GM23248 (cell line): ENCODE data around the gene PIGO. TPM values are rescaled to one million over a fixed set of nuclear protein-coding genes. Genes with fewer than 3 reads are reported as not detected.

Experiments
- DNase-seq: peaks from one replicate; pipeline ENCODE4 v3.0.0-alpha.2; 2015
- H2AFZ ChIP-seq: fragments of 200-600 bp; sonication (generic); 2 replicates; pipeline ENCODE4 v1.6.1; 2016; ENCODE audit warnings: antibody characterized with exemption
- H3F3A ChIP-seq: fragments of 200-600 bp; sonication (generic); 2 replicates; pipeline ENCODE4 v1.6.1; 2016; ENCODE audit warnings: mild to moderate bottlenecking, antibody characterized with exemption, mixed run types; ENCODE audit not compliant: insufficient read depth
- H3K27ac ChIP-seq: fragments of 200-600 bp; sonication (generic); 2 replicates; pipeline ENCODE4 v1.5.1; 2016; ENCODE audit warnings: mild to moderate bottlenecking
- H3K27me3 ChIP-seq: fragments of 200-600 bp; sonication (generic); replicated peaks from 2 replicates; pipeline ENCODE4 v1.6.1; 2016; ENCODE audit warnings: mild to moderate bottlenecking; ENCODE audit not compliant: insufficient read depth
- H3K36me3 ChIP-seq: fragments of 200-600 bp; sonication (generic); 2 replicates; pipeline ENCODE4 v1.6.1; 2016; ENCODE audit warnings: low read depth, mild to moderate bottlenecking
- H3K4me1 ChIP-seq: fragments of 200-600 bp; sonication (generic); 2 replicates; pipeline ENCODE4 v1.6.1; 2016; ENCODE audit warnings: mild to moderate bottlenecking; ENCODE audit not compliant: insufficient read depth
- H3K4me2 ChIP-seq: fragments of 200-600 bp; sonication (generic); one replicate; pipeline ENCODE4 v1.6.1; 2016; ENCODE audit warnings: mild to moderate bottlenecking; ENCODE audit not compliant: unreplicated experiment
- H3K4me3 ChIP-seq: fragments of 200-600 bp; sonication (generic); 2 replicates; pipeline ENCODE4 v1.5.1; 2016; ENCODE audit warnings: mild to moderate bottlenecking
- H3K79me2 ChIP-seq: fragments of 200-600 bp; sonication (generic); 2 replicates; pipeline ENCODE4 v1.6.1; 2016; ENCODE audit warnings: mild to moderate bottlenecking; ENCODE audit not compliant: insufficient read depth
- H3K9ac ChIP-seq: fragments of 200-600 bp; sonication (generic); 2 replicates; pipeline ENCODE4 v1.6.1; 2016; ENCODE audit warnings: mild to moderate bottlenecking
- H3K9me2 ChIP-seq: fragments of 200-600 bp; sonication (generic); 2 replicates; pipeline ENCODE4 v1.6.1; 2016; ENCODE audit warnings: mixed run types, mild to moderate bottlenecking, moderate library complexity; ENCODE audit not compliant: insufficient read depth
- H3K9me3 ChIP-seq: fragments of 200-600 bp; sonication (generic); one replicate; pipeline ENCODE4 v1.6.1; 2017; ENCODE audit warnings: low read depth
- H4K20me1 ChIP-seq: fragments of 200-600 bp; sonication (generic); 2 replicates; pipeline ENCODE4 v1.6.0; 2016; ENCODE audit not compliant: insufficient read depth
- EZH2 ChIP-seq: fragments of 200-600 bp; sonication (generic); IDR thresholded peaks from 2 replicates; pipeline ENCODE4 v1.6.1; 2018; ENCODE audit warnings: antibody characterized with exemption, mild to moderate bottlenecking; ENCODE audit not compliant: insufficient read depth, poor library complexity, severe bottlenecking
- EZH2phosphoT487 ChIP-seq: fragments of 200-600 bp; sonication (generic); IDR thresholded peaks from 2 replicates; pipeline ENCODE4 v1.6.1; 2018; ENCODE audit warnings: antibody characterized with exemption, moderate library complexity, mild to moderate bottlenecking, low read depth; ENCODE audit not compliant: insufficient read depth
- WGBS, 2 experiments: methylation state at CpG; one replicate each; pipeline ENCODE4 v1.1.6; 2015 to 2017; ENCODE audit warnings: low lambda C conversion rate in 2 of 2, low coverage in 1 of 2; ENCODE audit errors: missing lambda C conversion rate in 2 of 2; 5-methylcytosine and 5-hydroxymethylcytosine counted together
- in situ Hi-C: fragments of 300-500 bp; cut with MboI; formaldehyde crosslinking; loops from 2 replicates; pipeline ENCODE4 v1.15.0; 2020
- polyA plus RNA-seq: library from polyadenylated mRNA; unstranded; fragments of >200 nt; fragmentation: Nextera tagmentation; extraction: Ambion mirVana; gene quantifications from 2 replicates; pipeline ENCODE4 v1.2.1, GENCODE V29; 2016
- total RNA-seq: library from RNA; depleted of rRNA; stranded (reverse); fragments of >200 nt; shearing (Covaris generic); gene quantifications from 2 replicates; pipeline ENCODE4 v1.2.3, GENCODE V29; 2014

PIGO gene
- total and polyA plus RNA-seq, 2 experiments from 2014 or later = 17.4 to 18.6 TPM

- Histone ChIP-seq H3K27ac (no peak overlapping the region), H3K36me3 (no peaks in the 10 kb centered on the region), H3K79me2 (peaks cover 29% of the 10 kb centered on the region), H2AFZ (no peak overlapping the region), H3K4me3 (peak overlapping the region; percentile 79), H3K4me1 (peaks cover 17% of the 10 kb centered on the region), H3K9me3 (no peaks in the 10 kb centered on the region), H4K20me1 (no peaks in the 10 kb centered on the region), H3F3A (peaks cover 14% of the 10 kb centered on the region), H3K27me3 (no peaks in the 10 kb centered on the region), H3K9ac (peak overlapping the region; percentile 83), H3K4me2 (peak overlapping the region; percentile 98), H3K9me2 (no peaks in the 10 kb centered on the region)
- in situ Hi-C loops = no loop called here
- DNase-seq = no peak
- TF ChIP-seq EZH2phosphoT487 (no peak), EZH2 (no peak)
- WGBS, 2 experiments = 81 to 90% methylated on average over 3 to 4 of the region's 4 CpGs
These were observed 18.3 kb downstream of the PIGO start for GRCh38 chr9:35078066-35078465.

- Histone ChIP-seq H3K4me1 (peaks cover 20% of the 10 kb centered on the region), H3K27ac (no peak overlapping the region), H3K9me3 (no peaks in the 10 kb centered on the region), H3F3A (peaks cover 17% of the 10 kb centered on the region), H4K20me1 (no peaks in the 10 kb centered on the region), H3K4me2 (no peak overlapping the region), H2AFZ (no peak overlapping the region), H3K79me2 (peaks cover 29% of the 10 kb centered on the region), H3K27me3 (no peaks in the 10 kb centered on the region), H3K9ac (no peak overlapping the region), H3K9me2 (no peaks in the 10 kb centered on the region), H3K36me3 (no peaks in the 10 kb centered on the region), H3K4me3 (no peak overlapping the region)
- in situ Hi-C loops = no loop called here
- DNase-seq = no peak
- WGBS, 2 experiments = 89 to 100% methylated on average over 3 to 4 of the region's 4 CpGs
- TF ChIP-seq EZH2phosphoT487 = no peak
- no peak for TF ChIP-seq EZH2
These were observed 19.5 kb downstream of the PIGO start for GRCh38 chr9:35076848-35077247.

GRCh38 chr9:35075358-35075757 is 21.0 kb downstream of the PIGO start:
- H3K27me3 ChIP-seq = no peaks in the 10 kb centered on the region
- H3K79me2 ChIP-seq = peaks cover 44% of the 10 kb centered on the region
- H3K4me3 ChIP-seq = no peak overlapping the region
- peaks cover 24% of the 10 kb centered on the region for H3F3A ChIP-seq
- no peak overlapping the region for H3K9ac ChIP-seq
- H4K20me1 ChIP-seq = peaks cover under 1% of the 10 kb centered on the region; the same call in 1 of the 2 replicates
- no peak overlapping the region for H3K4me2 ChIP-seq
- DNase-seq = no peak
- no peaks in the 10 kb centered on the region for H3K9me2 ChIP-seq
- no peak overlapping the region for H3K27ac ChIP-seq
- TF ChIP-seq EZH2phosphoT487 (no peak), EZH2 (no peak)
- WGBS, 2 experiments = 95 to 100% methylated on average over 4 of the region's 4 CpGs
- no peaks in the 10 kb centered on the region for H3K36me3 ChIP-seq
- in situ Hi-C loops = no loop called here
- H2AFZ ChIP-seq = no peak overlapping the region
- H3K4me1 ChIP-seq = peaks cover 23% of the 10 kb centered on the region
- no peaks in the 10 kb centered on the region for H3K9me3 ChIP-seq

GRCh38 chr9:35074791-35075190 is 21.6 kb downstream of the PIGO start:
- Histone ChIP-seq H4K20me1 (peaks cover 7% of the 10 kb centered on the region; the same call in 1 of the 2 replicates), H3K9me2 (no peaks in the 10 kb centered on the region), H3K4me1 (peaks cover 28% of the 10 kb centered on the region), H2AFZ (no peak overlapping the region), H3K9ac (no peak overlapping the region), H3K36me3 (no peaks in the 10 kb centered on the region), H3K27ac (no peak overlapping the region), H3F3A (peaks cover 20% of the 10 kb centered on the region), H3K79me2 (peaks cover 50% of the 10 kb centered on the region), H3K9me3 (no peaks in the 10 kb centered on the region), H3K27me3 (no peaks in the 10 kb centered on the region), H3K4me3 (no peak overlapping the region), H3K4me2 (no peak overlapping the region)
- in situ Hi-C loops = no loop called here
- no peak for DNase-seq
- TF ChIP-seq EZH2phosphoT487 = no peak
- TF ChIP-seq EZH2 = no peak
- WGBS, 2 experiments = 93 to 98% methylated on average over 8 of the region's 8 CpGs

- Histone ChIP-seq H4K20me1 (peaks cover 12% of the 10 kb centered on the region), H3K27me3 (no peaks in the 10 kb centered on the region), H3K27ac (no peak overlapping the region), H3K4me1 (peaks cover 33% of the 10 kb centered on the region), H2AFZ (no peak overlapping the region), H3K36me3 (no peaks in the 10 kb centered on the region), H3K79me2 (peaks cover 54% of the 10 kb centered on the region), H3K4me2 (no peak overlapping the region), H3F3A (peaks cover 20% of the 10 kb centered on the region), H3K9me2 (no peaks in the 10 kb centered on the region), H3K9ac (no peak overlapping the region), H3K9me3 (no peaks in the 10 kb centered on the region), H3K4me3 (no peak overlapping the region)
- no peak for DNase-seq
- TF ChIP-seq EZH2 (no peak), EZH2phosphoT487 (no peak)
- in situ Hi-C loops = no loop called here
- WGBS, 2 experiments = 92 to 97% methylated on average over 6 of the region's 6 CpGs
These were observed 22.2 kb downstream of the PIGO start for GRCh38 chr9:35074141-35074540.
